Measurements from ENCODE around the gene ZNF273.

The ZNF273 gene

DNA sequence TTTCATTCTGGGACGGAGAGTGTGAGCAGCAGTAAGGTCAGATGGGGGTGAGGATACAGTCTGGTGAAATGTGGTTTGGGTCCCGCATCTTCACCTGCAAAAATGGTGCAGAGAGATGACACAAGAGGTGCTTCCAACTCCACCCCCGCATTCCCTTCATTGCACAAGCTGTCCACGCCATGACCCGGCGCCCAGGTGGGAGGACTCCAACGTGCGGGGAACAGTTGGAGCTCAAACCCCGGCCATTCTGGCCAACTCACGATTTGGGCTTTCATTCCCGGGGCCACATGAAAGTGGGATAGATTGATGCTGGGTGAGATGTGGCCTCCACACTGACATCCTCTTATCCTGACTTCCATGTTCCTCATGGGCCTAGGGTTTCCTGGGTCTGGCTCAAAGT, 34.6 kb upstream of the ZNF273 start:
- no peak for DNase-seq (ENCODE audit: low read depth)
- H3K4me3 ChIP-seq (ENCODE audit: low read depth, low read length): no peak overlapping the region
- TF ChIP-seq, protein P1, sequence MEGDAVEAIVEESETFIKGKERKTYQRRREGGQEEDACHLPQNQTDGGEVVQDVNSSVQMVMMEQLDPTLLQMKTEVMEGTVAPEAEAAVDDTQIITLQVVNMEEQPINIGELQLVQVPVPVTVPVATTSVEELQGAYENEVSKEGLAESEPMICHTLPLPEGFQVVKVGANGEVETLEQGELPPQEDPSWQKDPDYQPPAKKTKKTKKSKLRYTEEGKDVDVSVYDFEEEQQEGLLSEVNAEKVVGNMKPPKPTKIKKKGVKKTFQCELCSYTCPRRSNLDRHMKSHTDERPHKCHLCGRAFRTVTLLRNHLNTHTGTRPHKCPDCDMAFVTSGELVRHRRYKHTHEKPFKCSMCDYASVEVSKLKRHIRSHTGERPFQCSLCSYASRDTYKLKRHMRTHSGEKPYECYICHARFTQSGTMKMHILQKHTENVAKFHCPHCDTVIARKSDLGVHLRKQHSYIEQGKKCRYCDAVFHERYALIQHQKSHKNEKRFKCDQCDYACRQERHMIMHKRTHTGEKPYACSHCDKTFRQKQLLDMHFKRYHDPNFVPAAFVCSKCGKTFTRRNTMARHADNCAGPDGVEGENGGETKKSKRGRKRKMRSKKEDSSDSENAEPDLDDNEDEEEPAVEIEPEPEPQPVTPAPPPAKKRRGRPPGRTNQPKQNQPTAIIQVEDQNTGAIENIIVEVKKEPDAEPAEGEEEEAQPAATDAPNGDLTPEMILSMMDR (IDR thresholded peaks at IDR 0.05; ENCODE audit: low read depth, low read length, missing control alignments): no peak

DNA sequence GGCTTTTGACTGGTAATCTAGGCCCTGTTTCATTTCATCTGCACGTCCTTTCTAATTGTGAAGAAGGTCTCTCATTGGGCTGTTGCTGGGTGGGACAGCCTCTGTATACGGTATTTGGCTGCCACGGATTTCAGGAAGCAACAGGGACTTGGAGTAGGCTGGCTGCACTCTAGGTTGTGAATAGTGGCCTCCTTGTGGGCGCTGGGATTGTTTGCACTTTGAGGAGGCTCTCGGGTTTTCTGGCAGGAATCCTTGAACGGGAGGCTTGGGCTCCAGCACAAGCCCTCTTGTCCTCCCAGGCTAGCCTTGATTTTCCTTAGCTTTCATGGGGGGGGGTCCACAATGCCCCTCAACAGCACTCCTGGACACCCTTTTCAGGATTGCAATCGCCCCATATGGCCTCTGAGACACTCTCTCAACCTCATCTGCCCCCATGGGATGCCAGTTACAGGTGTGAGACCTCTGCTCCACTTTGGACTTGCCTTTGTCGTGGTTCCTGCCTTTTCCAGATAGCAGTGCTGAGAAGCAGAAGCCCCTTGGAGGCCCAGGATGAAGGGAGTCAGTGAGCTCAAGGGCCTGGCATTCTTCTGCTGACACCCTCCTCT, 33.9 kb upstream of the ZNF273 start:
- no peak overlapping the region for H3K4me3 ChIP-seq (ENCODE audit: low read depth, low read length)
- TF ChIP-seq, protein P1 (IDR thresholded peaks at IDR 0.05; ENCODE audit: low read depth, low read length, missing control alignments): no peak
- no peak for DNase-seq (ENCODE audit: low read depth)

DNA sequence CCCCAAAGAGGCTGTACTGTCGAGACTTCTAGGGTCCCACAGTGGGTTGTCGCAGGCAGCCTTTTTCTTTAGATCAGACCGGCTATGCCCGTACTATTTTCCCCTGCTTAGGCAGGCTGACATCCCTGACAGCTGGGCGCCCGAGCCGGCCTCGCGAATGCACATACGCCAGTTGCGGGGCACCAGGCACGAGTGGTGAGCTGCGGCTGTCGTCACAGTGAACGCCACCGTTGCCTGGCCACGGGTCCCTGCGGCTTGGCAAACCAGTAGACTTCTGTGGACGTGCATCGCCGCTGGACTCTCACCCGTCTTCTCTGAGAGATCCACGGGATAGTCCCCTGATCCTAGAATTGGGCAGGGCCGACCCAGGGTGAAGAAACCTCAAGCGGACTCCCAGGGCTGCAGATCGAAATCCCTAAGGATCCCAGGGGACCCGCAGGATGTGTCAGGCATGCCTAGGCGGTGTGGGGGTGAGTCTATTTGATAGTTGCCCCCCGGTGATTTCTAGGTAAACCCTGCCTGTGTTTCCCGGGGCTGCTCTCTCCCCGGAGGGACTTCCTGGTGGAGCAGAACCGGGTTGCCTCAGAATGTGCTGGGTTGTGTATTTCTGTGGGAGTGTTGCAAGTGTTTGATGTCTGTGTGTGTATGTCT, 33.0 kb upstream of the ZNF273 start:
- TF ChIP-seq, protein P1 (IDR thresholded peaks at IDR 0.05; ENCODE audit: low read depth, low read length, missing control alignments): no peak
- no peak for DNase-seq (ENCODE audit: low read depth)
- H3K4me3 ChIP-seq (ENCODE audit: low read depth, low read length): no peak overlapping the region

GRCh38 chr7:64870656-64871055, 32.4 kb upstream of the ZNF273 start:
- DNase-seq (ENCODE audit: low read depth): no peak
- TF ChIP-seq, protein P1 (IDR thresholded peaks at IDR 0.05; ENCODE audit: low read depth, low read length, missing control alignments): no peak
- H3K4me3 ChIP-seq (ENCODE audit: low read depth, low read length): no peak overlapping the region

- TF ChIP-seq, protein P1 (IDR thresholded peaks at IDR 0.05; ENCODE audit: low read depth, low read length, missing control alignments): no peak
- no peak for DNase-seq (ENCODE audit: low read depth)
Observed at GRCh38 chr7:64871761-64872160, 31.3 kb upstream of the ZNF273 start.

GRCh38 chr7:64872351-64873154, 30.5 kb upstream of the ZNF273 start:
- DNase-seq (ENCODE audit: low read depth): no peak
- no peak overlapping the region for H3K4me3 ChIP-seq (ENCODE audit: low read depth, low read length)
- TF ChIP-seq, protein P1 (IDR thresholded peaks at IDR 0.05; ENCODE audit: low read depth, low read length, missing control alignments): no peak

More at GRCh38 chr7:64871761-64872160, 31.3 kb upstream of the ZNF273 start:
- H3K4me3 ChIP-seq (ENCODE audit: low read depth, low read length): no peak overlapping the region
